AG04449 (cell line): ENCODE results near the gene GLI1.

Experiments used
- CTCF ChIA-PET: fragments of 350-600 bp; formaldehyde crosslinking; extraction: SDS; loops from one replicate; lab custom pipeline; 2021; ENCODE audit warnings: antibody characterized with exemption; lab: Yijun Ruan, JAX
- POLR2A ChIA-PET: fragments of 400-600, 350-600 bp; formaldehyde crosslinking; extraction: SDS; loops from one replicate; lab custom pipeline; 2020; ENCODE audit warnings: antibody characterized with exemption, inconsistent platforms; lab: Yijun Ruan, JAX
- DNase-seq: peaks from one replicate; pipeline ENCODE4 v3.0.0-alpha.2; 2010; ENCODE audit warnings: low read depth, low spot score
- H3K4me3 ChIP-seq: 2 replicates; pipeline ENCODE4 v1.5.1; 2011; ENCODE audit warnings: low read depth, mild to moderate bottlenecking, control low read depth, low read length
- TF ChIP-seq, protein P1 (sequence below): IDR thresholded peaks from one replicate; pipeline ENCODE4 v1.5.1; 2011; ENCODE audit warnings: mild to moderate bottlenecking, moderate library complexity, low read length, control low read depth, inconsistent platforms; ENCODE audit not compliant: insufficient read depth; ENCODE audit errors: missing control alignments

The GLI1 gene

GRCh38 chr12:57518920-57519795 is 59.6 kb downstream of the GLI1 start:
- POLR2A ChIA-PET: interaction anchor here (0.7 to 3.0 kb wide), 6 partner anchors 10 to 173 kb away, joined by 3 to 12 read pairs (median 5); partner anchors contain the start of gene DCTN2
- CTCF ChIA-PET: no interaction called here
- DNase-seq: no peak
- TF ChIP-seq, protein P1, sequence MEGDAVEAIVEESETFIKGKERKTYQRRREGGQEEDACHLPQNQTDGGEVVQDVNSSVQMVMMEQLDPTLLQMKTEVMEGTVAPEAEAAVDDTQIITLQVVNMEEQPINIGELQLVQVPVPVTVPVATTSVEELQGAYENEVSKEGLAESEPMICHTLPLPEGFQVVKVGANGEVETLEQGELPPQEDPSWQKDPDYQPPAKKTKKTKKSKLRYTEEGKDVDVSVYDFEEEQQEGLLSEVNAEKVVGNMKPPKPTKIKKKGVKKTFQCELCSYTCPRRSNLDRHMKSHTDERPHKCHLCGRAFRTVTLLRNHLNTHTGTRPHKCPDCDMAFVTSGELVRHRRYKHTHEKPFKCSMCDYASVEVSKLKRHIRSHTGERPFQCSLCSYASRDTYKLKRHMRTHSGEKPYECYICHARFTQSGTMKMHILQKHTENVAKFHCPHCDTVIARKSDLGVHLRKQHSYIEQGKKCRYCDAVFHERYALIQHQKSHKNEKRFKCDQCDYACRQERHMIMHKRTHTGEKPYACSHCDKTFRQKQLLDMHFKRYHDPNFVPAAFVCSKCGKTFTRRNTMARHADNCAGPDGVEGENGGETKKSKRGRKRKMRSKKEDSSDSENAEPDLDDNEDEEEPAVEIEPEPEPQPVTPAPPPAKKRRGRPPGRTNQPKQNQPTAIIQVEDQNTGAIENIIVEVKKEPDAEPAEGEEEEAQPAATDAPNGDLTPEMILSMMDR: no peak
- peak overlapping the region; percentile 100 for H3K4me3 ChIP-seq

DNA sequence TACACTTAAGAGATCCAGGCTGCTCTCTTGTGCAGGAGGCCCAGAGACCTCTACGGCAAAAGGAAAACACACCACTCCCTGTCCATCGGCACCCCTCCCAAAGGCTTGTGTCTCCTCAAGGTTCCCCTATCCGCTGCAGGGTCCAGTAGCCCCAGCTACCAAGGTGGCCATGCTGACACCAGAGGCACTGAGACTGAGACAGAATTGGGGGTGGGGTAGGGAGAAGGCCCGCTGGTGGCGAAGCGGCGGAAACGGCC is 60.1 kb downstream of the GLI1 start:
- CTCF ChIA-PET: no interaction called here
- TF ChIP-seq, protein P1: no peak
- no peak for DNase-seq

DNA sequence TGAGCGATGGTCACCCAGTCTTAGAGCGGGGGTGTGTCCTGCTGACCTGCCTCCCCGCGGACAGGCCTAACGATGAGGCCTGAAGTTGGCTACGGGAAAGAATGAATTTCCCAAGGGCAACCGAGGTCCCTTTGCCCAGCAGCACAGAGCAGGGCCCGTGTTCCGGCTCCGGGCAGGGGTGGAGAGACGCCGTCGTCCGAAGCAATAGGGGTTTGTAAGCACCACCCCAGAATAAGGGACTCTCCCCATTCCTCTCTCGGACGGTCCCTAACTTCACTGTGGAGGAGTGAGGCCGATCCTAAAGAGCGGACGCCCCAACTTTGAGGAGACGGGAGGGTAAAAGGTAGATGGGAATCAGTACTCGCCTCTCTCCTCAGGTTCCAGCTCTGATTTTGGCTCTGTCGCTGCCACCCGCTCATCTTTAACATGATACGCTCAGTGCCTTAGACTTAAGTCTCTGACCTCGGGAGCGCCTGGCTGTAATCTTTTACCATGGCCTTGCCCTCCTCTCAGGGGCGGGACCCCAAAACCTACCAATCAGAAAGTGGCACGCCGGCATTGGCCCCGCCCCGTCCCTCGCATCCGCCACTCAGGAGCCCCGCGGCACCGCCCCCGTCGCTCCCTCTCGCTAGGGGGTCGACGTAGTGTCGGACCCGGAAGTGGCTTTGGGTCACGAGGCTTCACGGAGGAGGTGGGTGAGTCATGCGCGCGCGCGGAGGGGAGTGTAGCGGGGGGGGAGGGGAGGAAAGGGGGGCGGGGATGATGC is 60.7 kb downstream of the GLI1 start, which contains the start of gene DDIT3:
Gene DDIT3, minus strand, starts transcription at position 462 of the 766 bp plus-strand sequence. CDS start 3,108 bp downstream, outside the sequence.
- TF ChIP-seq, protein P1: no peak
- ChIA-PET POLR2A (interaction anchor here (0.6 to 3.0 kb wide), 15 partner anchors 9 to 270 kb away, joined by 3 to 12 read pairs (median 3); partner anchors contain the start of genes ARHGEF25, DCTN2, INHBE and MARS1), CTCF (interaction anchor here (0.7 kb wide), 1 partner anchor 61 kb away, joined by 3 read pairs; the partner anchor contains the start of gene GLI1)
- DNase-seq: peak; percentile 85
- H3K4me3 ChIP-seq: peak within 1 kb of the TSS; percentile 100

More for the DNA sequence above, 60.1 kb downstream of the GLI1 start:
- H3K4me3 ChIP-seq: peak overlapping the region; percentile 100
- POLR2A ChIA-PET: interaction anchor here (0.7 to 3.0 kb wide), 12 partner anchors 10 to 269 kb away, joined by 3 to 12 read pairs (median 4); partner anchors contain the start of genes DCTN2, INHBE, MARS1 and STAC3

DNA sequence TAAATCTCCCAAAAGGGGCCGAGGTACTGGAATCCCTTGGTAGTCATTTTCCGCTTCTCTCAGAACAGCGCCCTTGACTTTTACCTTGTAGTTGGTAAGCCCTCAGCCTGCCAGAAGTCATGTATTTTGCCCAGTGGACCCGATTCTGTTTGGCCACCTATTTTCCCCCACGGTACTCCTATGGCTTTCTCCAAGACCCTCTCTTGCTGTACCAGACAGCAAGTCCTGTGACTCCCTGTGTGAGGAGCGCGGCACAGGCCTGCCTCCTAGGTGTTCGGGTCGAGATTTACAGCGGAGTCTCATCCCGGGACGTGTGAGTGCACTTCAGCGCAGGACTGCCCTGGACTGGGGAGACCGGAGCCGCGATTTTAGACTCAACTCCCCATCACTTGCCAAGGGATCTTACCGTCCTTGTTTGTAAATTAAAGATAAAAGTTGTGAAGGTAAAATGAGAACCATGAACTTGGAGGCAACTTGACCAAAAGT is 62.0 kb downstream of the GLI1 start:
- ChIA-PET CTCF (no interaction called here), POLR2A (interaction anchor here (1.6 kb wide), 1 partner anchor 22 kb away, joined by 5 read pairs; no protein-coding TSS in a partner anchor)
- H3K4me3 ChIP-seq: no peak overlapping the region
- TF ChIP-seq, protein P1: peak; percentile 6
- no peak for DNase-seq
